HL-60 (cell line): ENCODE data around the gene CLDN2.

Source experiments
- CTCF ChIP-seq: IDR thresholded peaks from one replicate; pipeline ENCODE4 v1.5.1; 2011; ENCODE audit warnings: low read length, control low read depth, inconsistent platforms; ENCODE audit not compliant: insufficient read depth
- GABPA ChIP-seq: IDR thresholded peaks from 2 replicates; pipeline ENCODE4 v1.6.1; 2012; ENCODE audit warnings: low read depth

GRCh38 chrX:106952988-106953387 lies 32.8 kb downstream of the CLDN2 start:
- TF ChIP-seq CTCF: no peak
- TF ChIP-seq GABPA: no peak
